ENCODE results near the gene GLRA1.
A peak's percentile ranks its signal among the peaks of the same experiment; 100 is the strongest.

GLRA1 gene

GRCh38 chr5:151924564-151925301, at the start of gene GLRA1:
TSS of gene GLRA1 (minus strand) at chr5:151924851. CDS start at chr5:151924549, 302 bp downstream.
- DNase-seq (ENCODE audit: low spot score), result peak; percentile 22

- DNase-seq (ENCODE audit: low spot score), result no peak
Measured at GRCh38 chr5:151970885-151971284, 46.2 kb upstream of the GLRA1 start.

- no peak for DNase-seq (ENCODE audit: low spot score)
Measured at GRCh38 chr5:151967865-151968264, 43.2 kb upstream of the GLRA1 start.

GRCh38 chr5:151966046-151966445, 41.4 kb upstream of the GLRA1 start:
- DNase-seq (ENCODE audit: low spot score), result no peak

- DNase-seq (ENCODE audit: low spot score), result no peak
Measured at GRCh38 chr5:151964471-151964870, 39.8 kb upstream of the GLRA1 start.

GRCh38 chr5:151961557-151961956, 36.9 kb upstream of the GLRA1 start:
- no peak for DNase-seq (ENCODE audit: low spot score)

- DNase-seq (ENCODE audit: low spot score), result no peak
Measured at GRCh38 chr5:151958111-151958510, 33.5 kb upstream of the GLRA1 start.

GRCh38 chr5:151956725-151957124, 32.1 kb upstream of the GLRA1 start:
- DNase-seq (ENCODE audit: low spot score), result no peak

GRCh38 chr5:151954255-151954654, 29.6 kb upstream of the GLRA1 start:
- DNase-seq (ENCODE audit: low spot score), result no peak

- no peak for DNase-seq (ENCODE audit: low spot score)
Measured at GRCh38 chr5:151953833-151954232, 29.2 kb upstream of the GLRA1 start.

GRCh38 chr5:151952238-151952637, 27.6 kb upstream of the GLRA1 start:
- no peak for DNase-seq (ENCODE audit: low spot score)

- DNase-seq (ENCODE audit: low spot score), result no peak
Measured at GRCh38 chr5:151950706-151951105, 26.1 kb upstream of the GLRA1 start.

GRCh38 chr5:151949701-151950308, 25.2 kb upstream of the GLRA1 start:
- DNase-seq (ENCODE audit: low spot score), result no peak

- DNase-seq (ENCODE audit: low spot score), result no peak
Measured at GRCh38 chr5:151949113-151949512, 24.5 kb upstream of the GLRA1 start.

GRCh38 chr5:151947931-151948608, 23.4 kb upstream of the GLRA1 start:
- no peak for DNase-seq (ENCODE audit: low spot score)

GRCh38 chr5:151937851-151938250, 13.2 kb upstream of the GLRA1 start:
- DNase-seq (ENCODE audit: low spot score), result no peak

GRCh38 chr5:151935135-151935695, 10.6 kb upstream of the GLRA1 start:
- DNase-seq (ENCODE audit: low spot score), result no peak

GRCh38 chr5:151931260-151931659, 6.6 kb upstream of the GLRA1 start:
- DNase-seq (ENCODE audit: low spot score), result no peak

GRCh38 chr5:151926188-151926587, 1.5 kb upstream of the GLRA1 start:
- no peak for DNase-seq (ENCODE audit: low spot score)

GRCh38 chr5:151925340-151925739, 689 bp upstream of the GLRA1 start:
- DNase-seq (ENCODE audit: low spot score), result no peak

- DNase-seq (ENCODE audit: low spot score), result no peak
Measured at GRCh38 chr5:151923866-151924476, 680 bp downstream of the GLRA1 start.

GRCh38 chr5:151921916-151922315, 2.7 kb downstream of the GLRA1 start:
- no peak for DNase-seq (ENCODE audit: low spot score)

Measured in HuH-7.5 (cell line).